T follicular helper cell (primary cell): ENCODE data around the gene ZNG1F.
"Not testable (repeated sequence)": the region's sequence is repeated elsewhere in the genome, so short reads cannot be mapped to it uniquely, and the experiment has no call there.

ENCODE experiments used
- DNase-seq: peaks from one replicate; pipeline ENCODE4 v3.0.0-alpha.2; 2020; ENCODE audit warnings: low read depth

The ZNG1F gene

DNA sequence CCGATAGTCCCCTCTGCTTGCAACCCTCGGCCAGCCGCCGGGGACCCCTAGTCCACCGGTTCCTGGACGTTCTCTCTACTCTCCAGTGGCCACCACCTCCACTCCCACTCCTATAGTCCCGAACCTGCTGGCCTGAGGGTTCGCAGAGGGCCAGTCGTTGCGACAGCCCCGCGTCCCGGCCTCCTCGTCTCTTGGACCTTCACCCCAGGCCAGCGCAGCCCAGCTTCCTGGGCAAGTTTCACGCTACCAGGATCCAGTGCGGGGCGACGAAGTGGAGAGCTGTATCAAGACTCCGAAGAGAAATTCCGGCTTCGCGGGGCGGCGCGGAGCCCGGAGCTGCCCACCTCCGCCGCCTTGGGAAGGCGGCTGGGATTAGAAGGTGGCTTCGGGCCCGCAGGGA is 65.7 kb downstream of the ZNG1F start:
- not testable (repeated sequence) for DNase-seq

DNA sequence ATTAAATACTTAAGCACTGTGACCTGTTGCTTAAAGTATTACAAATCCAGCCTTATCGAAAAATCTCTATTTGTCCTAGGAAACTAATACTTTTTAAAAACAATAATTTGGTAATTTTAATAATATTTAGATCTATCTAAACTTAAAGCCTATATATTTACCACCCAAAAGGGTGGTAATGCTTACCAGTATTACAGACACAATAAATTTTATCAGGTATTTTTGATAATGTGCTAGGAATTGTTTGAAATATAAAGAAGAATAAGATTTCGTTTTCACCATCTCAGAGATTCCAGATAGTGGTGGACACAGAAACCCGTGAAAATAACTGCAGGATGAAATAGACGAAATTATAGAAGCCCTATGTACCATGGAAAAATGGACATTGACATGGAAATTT is 68.4 kb downstream of the ZNG1F start:
- DNase-seq, result not testable (repeated sequence)

DNA sequence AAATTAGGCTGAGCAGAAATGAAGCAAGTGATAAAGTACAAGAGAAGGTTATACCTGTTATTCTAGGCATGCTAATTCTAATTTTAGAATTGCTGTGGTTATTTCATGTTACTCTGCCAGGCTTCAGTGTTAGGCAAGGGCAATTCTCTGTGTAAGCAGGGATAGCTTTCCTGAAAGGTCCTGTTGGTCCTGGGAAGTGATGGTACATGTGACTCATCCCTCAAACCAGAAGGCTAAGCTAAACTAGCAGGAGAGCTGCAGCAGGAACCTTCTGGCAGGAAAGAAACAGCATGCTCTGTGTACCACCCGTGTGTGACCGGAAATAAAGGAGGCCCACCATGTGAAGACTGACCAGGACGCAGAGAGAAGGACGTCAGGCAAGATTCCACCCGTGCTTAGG is 69.4 kb downstream of the ZNG1F start:
- not testable (repeated sequence) for DNase-seq

DNA sequence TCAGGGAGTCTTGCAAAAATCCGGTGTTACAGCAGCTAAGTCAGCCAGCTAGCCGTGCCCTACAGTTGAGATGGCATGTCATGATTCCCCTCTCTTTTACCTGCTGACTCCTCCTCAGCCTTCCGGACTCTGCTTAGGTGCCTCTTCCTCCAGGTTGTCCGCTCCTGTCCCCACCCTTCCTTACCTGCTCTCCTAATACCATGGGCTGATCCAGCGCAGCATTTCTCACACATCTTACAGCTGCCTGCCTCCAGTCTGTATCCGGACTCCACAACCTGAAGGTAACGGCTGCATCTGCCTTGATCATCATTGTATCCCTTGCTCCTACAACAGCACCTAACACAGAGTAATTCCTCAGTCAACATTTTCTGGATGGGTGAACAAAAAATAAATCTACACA is 69.8 kb downstream of the ZNG1F start:
- not testable (repeated sequence) for DNase-seq

DNA sequence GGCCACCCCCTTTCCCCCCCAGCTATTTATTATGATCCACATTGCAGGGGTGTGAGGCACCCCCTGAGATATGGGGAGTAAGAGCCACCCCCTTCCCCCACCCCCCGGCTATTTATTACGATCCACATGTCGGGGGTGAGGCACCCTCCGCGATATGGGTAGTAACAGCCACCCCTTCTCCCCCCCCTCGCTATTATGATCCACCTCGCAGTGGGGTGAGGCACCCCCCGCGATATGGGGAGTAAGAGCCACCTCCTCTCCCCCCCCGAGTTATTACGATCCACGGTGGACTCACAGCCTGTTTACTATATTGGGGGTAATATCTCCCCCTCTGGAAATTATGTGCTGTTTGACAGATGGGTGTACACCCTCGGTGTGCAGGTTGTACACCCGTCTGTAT is 75.8 kb downstream of the ZNG1F start:
- not testable (repeated sequence) for DNase-seq

DNA sequence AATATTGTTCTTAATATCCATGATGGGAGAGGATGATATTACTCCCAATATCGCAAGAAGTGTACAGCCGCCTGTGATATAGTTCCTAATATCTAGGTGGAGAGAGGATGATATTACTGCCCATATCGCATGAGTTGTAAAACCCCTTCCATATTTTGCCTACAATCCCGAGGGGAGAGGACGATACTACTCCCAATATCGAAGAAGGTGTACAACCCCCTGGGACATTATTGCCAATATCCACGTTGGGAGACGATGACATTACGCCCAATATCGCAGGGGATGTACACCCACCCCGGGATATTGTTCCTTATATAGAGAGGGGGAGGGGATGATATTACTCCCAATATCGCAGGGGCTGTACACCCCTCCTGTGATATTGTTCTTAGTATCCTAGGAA is 77.7 kb downstream of the ZNG1F start:
- DNase-seq, result not testable (repeated sequence)

DNA sequence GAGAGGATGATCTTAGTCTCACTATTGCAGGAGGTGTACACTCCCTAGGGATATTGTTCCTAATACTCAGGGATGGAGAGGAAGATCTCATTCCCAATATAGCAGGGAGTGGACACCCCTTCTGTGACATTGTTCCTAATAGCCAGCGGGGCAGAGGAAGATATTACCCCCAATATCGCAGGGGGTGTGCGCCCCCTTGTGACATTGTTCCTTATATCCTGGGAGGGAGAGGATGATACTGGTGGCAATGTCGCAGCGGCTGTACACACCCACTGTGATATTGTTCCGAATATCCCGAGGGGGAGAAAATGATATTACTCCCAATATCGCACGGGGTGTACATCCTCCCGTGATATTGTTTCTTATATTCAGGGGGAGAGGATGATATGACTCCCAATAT is 78.2 kb downstream of the ZNG1F start:
- not testable (repeated sequence) for DNase-seq

DNA sequence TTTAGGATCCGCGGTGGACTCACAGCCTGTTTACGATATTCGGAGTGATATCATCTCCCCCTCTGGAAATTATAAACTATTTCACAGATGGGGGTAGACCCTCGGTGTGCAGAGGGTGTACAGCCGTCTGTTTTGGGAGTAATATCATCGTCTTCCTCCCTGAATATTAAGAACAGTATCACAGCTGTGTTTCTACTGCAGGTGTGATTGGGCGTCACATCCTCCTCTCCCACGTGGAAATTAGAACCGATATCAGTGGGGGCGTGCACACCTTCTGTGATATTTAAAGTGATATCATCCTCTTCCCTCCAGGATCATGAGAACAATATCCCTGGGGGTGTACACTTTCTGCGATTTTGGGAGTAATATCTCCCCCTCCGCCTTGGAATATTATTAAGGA is 79.9 kb downstream of the ZNG1F start:
- not testable (repeated sequence) for DNase-seq

DNA sequence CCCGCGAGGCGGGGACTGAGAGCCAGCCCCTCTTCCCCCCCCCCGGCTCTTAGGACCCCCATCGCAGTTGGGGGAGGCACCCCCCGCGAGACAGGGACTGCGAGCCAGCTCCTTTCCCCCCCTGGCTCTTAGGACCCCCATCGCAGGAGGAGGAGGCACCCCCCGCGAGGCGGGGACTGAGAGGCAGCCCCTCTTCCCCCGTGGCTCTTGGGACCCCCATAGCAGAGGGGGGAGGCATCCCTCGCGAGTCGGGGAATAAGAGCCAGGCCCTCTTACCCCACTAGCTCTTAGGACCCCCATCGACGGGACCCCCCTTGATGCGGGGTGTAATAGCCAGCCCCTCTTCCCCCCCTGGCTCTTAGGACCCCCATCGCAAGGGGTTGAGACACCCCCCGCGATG is 80.3 kb downstream of the ZNG1F start:
- DNase-seq, result not testable (repeated sequence)

DNA sequence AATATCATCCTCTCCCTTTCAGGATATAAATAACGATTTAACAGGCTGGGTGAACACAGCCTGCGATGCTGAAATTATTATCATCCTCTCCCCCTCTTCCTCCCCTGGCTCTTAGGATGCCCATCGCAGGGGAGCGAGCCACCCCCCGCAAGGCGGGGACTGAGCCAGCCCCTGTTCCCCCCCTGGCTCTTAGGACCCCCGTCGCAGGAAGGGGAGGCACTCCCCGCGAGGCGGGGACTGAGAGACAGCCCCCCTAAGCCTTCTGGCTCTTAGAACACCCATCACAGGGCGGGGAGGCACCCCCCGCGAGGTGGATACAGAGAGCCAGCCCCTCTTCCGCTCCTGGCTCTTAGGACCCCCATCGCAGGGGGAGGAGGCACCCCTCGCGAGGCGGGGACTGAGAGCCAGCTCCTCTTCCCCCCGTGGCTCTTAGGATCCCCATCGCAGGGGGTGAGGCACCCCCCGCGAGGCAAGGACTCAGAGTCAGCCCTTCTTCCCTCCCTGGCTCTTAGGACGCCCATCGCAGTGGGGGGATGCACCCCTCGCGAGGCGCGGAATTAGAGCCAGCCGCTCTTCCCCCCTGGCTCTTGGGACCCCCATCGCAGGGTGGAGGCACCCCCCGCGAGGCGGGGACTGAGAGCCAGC is 82.5 kb downstream of the ZNG1F start:
- not testable (repeated sequence) for DNase-seq

DNA sequence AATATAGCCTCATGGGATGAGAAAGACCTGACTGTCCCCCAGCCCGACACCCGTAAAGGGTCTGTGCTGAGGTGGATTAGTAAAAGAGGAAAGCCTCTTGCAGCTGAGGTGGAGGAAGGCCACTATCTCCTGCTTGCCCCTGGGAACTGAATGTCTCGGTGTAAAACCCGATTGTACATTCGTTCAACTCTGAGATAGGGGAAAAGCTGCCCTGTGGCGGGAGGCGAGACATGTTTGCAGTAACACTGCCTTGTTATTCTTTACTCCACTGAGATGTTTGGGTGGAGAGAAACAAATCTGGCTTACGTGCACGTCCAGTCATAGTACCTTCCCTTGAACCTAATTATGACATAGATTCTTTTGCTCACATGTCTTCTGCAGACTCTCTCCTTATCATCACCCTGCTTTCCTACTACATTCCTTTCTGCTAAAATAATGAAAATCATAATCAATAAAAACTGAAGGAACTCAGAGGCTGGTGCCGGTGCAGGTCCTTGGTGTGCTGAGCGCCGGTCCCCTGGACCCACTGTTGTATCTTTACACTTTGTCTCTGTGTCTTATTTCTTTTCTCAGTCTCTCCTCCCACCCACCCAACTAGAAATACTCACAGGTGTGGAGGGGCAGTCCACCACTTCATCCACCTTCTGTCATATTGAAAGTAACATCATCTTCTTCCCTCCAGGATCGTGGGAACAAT is 83.4 kb downstream of the ZNG1F start:
- DNase-seq, result not testable (repeated sequence)

DNA sequence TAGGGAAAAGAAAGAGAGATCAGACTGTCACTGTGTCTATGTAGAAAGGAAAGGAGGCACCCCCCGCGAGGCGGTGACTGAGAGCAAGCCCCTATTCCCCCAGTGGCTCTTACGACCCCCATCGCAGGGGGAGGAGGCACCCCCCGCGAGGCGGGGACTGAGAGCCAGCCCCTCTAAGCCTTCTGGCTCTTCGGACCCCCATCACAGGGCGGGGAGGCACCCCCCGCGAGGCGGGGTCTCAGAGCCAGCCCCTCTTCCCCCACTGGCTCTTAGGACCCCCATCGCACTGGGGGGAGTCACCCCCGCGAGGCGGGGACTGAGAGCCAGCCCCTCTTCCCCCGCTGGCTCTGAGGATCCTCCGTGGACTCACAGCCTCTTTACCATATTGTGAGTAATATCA is 84.6 kb downstream of the ZNG1F start:
- DNase-seq, result not testable (repeated sequence)

DNA sequence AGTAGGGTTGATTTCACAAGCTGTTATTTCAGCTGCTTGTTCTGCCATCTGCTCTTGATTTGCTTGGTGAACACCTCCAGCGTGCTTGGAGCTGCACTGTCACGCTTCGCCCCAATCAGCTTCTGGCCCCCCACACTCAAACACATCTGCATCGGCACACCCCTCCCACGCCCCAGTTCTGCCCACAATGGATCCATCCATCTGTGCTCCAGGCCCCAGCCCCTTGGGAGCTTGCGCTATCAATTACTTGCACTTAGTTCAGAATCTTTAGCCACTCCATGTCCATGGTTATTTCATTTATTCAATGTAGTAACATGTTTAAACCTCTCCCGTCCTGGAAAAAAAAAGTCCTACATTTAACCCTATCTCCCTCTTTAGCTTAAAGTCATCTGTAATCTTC is 88.6 kb downstream of the ZNG1F start:
- DNase-seq, result not testable (repeated sequence)

DNA sequence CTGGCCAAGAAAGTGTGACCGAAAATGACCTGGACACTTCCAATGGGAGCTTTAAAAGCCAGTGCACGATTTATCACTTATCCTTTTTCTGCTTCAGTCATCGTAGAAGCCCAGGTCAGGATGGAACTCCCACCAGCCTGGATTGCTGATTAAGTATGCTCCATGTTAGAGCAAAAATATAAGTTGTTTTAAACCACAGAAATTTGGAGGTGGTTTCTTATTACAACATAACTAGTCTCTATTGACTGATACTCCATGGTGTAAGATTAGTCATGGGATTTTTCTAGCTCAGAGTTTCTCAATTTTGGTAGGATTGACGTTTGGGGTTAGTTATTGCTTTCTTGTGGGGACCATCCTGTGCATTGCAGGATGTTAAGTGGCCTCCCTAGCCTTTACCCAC is 90.4 kb downstream of the ZNG1F start:
- DNase-seq, result not testable (repeated sequence)

DNA sequence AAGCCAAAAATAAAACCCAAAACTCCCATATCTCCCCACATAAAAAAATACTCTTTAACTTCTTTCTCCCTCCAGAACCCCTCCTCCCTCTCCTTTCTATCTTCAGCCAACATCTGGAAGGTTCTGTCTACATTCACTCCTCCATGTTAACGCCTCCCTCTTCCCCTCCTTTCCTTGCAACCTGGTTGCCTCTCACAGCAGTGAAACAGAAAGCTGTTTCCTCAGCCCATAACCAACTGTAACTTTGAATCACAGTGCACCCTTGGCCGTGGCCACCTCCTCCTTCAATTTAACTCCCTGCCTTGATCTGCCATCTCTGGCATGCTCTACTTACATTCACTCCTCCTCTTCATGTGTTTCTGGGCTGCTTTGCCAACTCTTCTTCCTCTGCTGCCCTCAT is 94.1 kb downstream of the ZNG1F start:
- not testable (repeated sequence) for DNase-seq

DNA sequence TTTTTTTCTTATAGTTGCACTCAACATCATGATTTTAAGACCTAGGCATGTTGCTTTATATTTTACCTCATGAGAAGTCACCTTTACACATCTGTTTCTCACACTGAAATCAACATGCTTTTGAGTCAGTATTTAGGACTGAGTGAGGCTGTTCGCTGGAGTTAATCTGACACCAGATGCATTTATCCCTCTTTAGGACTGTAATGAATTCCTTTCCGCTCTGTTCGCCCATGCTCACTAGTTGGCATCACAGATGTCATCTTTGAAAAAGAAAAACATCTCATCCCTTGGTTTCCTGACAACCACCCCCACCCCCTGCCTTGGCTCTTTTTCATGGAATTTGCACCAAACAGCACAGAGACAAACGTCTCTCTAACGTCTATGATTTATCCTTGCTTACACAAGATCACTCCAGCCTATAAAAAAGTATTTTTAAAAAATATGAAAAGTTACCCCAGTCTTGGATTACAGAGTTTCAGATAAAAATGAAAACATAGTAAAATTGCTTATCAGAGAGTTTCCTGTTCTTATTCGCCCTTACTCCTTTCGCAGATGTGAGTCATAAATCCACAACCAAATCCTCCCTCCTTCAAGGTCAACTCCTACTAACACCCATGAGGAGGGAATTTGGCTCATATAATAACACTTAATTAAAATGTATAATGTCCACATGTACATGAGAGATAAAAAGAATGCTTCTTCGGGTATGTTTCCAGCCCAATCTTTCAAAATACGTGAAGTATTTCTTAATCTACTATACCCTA is 94.9 kb downstream of the ZNG1F start:
- not testable (repeated sequence) for DNase-seq

DNA sequence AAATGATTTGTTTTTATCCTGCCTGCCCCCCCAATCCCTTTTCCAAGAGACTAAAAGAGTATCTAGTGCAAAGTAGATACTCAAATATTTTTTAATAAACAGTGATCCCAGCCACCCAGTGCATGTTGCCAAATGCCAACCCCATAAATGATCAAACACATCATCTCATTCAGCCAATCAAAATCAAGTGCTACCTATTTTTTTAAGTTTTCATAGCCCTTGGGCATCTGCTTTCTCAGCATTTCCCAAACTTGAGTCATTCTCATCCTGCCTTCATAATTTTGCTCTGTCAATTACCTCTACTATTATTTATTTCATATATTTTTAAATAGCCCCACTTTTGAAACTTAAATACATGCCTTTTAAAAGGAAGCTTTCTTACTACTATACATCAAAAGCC is 98.2 kb downstream of the ZNG1F start:
- not testable (repeated sequence) for DNase-seq

DNA sequence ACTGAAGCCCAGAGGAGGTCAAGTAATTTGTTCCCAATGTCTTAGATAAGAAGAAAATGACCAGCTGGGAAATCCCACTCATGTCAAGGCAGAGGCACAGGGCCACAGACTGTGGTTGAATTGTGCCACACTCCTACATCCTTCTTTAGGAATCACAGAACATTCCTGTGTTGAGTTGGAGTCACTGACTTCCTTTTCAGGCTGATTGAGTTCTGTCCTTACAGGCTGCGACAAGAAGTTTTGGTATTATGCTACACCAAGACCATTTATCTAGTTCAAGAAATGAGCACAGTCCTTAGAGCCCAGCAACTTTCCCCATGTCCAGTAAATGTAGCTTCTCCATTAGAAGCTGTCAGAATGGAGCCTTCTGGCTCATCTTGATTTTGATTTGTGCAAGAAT is 98.7 kb downstream of the ZNG1F start:
- DNase-seq, result not testable (repeated sequence)

DNA sequence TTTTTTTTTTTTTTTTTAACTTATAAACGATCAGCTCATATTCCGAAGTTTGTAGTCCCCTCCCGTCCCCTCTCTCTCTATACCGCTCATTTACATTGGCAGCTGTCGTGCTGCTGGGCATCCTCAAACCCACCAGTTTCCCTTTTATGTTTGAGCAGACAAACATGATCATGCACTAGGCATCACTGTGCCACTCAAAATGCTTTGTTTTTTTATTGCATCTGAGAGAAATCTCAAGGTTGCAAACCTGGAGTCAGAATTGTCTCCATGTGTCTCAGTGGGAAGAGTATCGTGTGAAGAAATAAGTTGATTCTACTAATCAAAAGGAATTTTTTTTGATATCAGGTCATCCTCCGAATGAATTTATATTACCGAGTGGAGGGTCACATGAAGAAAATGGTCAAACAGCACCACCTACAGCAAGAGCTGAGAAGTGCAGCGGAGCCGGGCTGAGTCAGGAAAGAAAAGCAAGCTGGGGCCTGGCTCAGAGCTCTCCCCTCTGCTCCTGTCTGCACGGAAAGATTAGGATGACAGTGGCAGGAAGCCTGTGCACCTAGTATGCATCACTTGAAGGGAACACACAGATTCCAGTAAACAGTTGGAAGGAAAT is 100.6 kb downstream of the ZNG1F start:
- DNase-seq, result not testable (repeated sequence)

DNA sequence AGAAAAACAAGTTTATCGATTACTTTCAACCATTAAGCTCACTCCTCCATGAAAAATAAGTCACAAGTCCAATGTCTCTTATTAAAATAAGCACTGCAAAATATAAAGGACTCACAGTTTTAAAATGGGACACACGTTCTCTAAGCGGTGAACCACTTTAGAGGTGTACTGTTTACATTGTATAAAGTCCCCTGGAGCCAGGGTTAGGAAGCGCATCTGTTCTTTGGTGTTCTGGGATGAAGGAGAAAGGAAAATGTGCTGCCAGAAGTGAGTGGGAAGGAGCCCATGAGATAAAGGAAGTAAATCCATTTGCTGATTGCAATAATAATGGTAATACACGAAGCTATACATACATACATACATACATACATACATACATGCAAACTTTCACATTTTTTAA is 101.2 kb downstream of the ZNG1F start:
- DNase-seq, result not testable (repeated sequence)

DNA sequence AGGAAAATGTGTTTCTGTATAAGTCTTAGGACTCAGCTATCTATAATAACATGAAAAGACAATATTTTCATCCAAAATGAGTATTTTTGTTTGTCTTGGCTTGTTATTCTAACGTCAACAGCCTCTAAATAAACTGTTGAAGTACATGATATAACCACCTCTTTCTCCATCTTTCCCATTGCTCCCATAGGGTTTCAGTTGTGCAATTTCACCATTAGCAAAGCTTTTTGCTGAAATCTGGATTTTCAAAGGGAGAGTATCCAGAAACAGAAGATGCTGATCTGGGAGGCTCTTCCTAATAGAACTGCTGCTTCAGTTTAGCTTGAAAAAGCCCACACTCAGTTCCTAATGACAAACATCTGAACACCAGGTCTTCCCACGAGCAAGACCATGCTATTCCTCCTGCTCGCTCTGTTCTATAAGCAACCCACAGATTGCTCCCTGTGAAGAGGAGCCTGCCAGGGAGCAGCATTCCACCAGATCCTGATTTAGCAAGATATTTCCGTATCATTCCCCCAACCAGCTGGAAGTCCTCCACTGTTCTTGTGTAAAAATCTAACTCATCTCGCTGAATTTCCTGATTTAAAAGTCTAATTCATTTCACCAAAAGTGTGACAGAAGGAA is 101.8 kb downstream of the ZNG1F start:
- not testable (repeated sequence) for DNase-seq

DNA sequence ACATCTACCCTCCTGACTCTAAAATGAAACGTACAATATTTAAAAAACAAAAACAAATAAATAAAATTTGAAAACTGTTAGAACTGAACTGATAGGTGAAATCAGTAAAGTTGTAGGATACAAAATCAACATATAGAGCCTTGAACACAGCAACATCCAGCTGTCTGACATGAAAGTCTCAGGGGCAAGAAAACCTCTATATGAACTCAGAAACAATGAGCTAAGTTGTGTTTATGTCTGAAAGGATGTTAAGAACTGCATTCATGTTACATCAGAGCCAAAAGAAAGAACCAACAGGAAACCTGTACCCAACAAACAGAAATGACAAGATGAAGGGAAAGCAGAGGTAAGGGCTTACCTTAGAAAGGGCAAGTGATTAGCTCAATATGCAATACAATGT is 102.4 kb downstream of the ZNG1F start:
- not testable (repeated sequence) for DNase-seq
